Measurements from ENCODE around the gene ANGPTL8.

- TF ChIP-seq CTCF (IDR thresholded peaks at IDR 0.05; ENCODE audit: low read depth, low read length): no peak
- TF ChIP-seq EZH2phosphoT487 (IDR thresholded peaks at IDR 0.05; ENCODE audit: low read depth): no peak
Observed at GRCh38 chr19:11230621-11231386, 8.6 kb upstream of the ANGPTL8 start.
